Inflammatory macrophage treated with lipopolysaccharide for 4 hours (primary cell): ENCODE measurements around the gene CREBL2.
"Not testable (repeated sequence)": the region's sequence is repeated elsewhere in the genome, so short reads cannot be mapped to it uniquely, and the experiment has no call there.

Experiments
- DNase-seq: peaks from one replicate; pipeline ENCODE4 v3.0.0-alpha.2; 2020

CREBL2 gene

DNA sequence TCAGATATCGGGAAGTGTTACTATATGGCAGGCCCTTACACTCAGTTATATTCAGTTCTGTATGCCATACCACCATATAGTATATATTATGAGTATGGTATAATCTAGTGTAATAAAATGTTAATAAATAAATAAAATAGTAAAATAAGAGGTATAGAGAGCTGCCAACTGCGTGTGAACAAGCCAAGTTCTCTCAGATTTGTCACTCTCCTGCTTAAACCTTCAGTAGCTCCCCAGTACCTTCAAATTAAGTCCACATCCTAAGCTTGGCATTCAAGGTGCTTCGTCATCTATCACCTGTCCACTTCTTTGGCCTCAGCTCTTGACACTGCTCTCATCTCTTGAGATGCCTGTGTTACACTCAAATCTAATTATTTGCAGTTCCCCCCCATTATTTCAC, 12.8 kb upstream of the CREBL2 start:
- no peak for DNase-seq

DNA sequence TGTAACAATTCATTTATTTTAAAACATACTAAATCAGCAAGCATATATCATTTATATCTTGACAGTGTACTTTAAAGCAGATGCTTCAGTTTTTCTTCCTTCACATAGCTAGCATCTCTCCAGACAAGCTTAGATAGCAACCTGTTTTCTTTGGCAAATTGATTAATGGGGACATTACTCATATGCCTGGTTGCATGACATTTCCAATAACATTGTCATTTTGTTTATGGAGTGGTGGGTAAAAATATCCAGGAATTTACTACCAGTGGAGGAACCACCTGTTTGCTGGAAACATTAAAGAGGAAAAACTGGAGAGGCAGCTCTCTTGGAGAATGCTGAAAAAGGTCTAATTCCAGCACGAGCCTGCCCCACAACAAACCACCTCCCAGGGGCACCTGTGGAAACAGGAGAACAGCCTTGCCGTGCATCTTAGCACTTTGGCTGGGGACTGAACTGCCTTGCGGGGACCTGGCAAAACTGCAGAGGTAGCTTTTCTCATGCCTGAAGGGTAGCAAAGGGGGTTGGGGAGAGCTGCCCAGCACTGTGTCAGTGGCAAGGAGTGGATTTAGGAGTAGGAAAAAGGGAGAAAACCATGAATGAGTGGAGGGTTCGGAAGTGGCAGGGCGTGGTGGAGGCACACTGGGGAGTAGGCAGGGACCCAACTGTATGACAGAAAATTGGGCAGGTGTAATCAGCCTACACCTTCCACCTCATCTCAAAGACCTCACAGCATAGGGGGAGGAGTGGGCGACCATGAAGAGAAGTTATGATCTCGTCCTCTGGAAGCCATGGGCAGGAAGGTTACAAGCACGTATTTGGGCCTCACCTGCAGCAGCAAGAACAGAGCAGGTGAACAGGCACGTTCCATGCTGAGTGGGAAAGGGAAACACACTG, 11.7 kb upstream of the CREBL2 start:
- DNase-seq = no peak

DNA sequence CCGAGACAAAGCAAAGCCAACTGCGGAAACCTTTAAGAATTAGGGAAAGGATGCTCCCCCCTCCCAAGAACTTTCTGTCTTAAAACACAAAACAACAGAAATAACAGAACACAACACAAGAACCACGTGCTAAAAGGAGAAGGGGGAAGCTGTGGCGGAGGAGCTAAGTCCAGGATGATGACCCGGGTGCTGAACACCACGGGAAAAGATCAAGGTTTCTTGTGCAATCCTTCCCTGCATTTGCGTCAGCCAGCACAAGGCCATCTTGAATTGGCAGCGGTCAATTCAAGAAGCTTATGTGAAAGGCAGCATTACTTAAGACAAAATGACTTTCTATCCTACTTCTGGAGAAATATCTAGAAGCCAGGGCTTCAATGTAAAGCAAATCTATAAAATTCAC, 11.0 kb upstream of the CREBL2 start:
- DNase-seq = peak; percentile 92

DNA sequence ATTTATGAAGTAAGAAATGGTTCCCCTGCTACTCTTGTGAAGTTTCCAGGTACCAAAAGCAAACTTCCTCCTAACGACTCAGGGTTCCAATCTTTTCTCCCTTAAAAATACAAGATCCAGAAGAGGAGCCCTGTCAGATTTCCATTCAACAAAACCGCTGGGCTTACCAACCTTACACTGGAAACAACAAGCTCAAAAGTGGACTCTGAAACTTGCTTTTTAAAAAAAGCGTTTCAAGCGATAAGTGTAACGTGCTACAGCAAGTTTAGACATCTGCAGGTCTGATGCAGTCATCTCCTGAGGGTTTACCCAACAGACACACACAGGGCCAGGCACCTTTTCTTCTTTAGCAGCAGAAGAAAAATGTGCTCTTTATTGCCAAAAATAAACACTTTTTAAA, 6.9 kb upstream of the CREBL2 start:
- DNase-seq = no peak

DNA sequence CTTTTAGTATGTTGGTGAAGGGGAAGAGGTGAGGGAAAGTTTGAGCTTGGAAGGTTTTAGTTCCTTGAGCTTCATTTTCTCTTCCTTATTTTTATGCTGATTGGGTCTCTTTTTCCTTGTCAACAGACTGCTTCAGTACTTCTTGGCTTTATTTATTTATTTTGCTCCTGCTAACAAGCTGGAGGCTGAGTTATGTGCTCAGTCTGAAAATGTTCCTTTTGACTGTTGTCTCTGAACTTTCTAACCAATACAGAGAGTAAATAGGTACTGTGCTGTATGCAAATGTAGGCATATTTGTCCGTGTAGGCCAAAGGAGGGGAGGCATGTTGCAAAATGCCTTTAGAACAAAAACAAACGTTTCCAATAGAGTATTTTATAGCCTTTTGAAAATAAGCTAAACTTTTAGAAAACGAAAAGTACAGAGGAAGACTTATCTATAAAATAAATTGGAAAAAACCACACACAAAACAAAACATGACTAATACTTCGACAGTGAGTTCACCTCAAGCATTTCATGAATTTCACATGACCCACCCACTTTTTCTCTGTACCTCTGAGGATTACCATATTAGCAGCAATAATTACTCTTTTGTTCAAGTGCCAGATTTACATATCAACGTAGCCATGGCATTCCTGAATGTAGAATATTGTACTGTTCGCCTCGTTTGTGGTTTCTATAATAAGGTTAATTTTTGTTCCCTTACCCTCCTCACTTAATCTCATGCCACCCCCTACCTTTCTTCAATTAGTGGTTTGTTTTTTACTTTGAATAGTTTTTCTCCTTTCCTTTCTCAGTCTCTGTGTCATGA, 4.7 kb upstream of the CREBL2 start:
- DNase-seq = peak; percentile 79

DNA sequence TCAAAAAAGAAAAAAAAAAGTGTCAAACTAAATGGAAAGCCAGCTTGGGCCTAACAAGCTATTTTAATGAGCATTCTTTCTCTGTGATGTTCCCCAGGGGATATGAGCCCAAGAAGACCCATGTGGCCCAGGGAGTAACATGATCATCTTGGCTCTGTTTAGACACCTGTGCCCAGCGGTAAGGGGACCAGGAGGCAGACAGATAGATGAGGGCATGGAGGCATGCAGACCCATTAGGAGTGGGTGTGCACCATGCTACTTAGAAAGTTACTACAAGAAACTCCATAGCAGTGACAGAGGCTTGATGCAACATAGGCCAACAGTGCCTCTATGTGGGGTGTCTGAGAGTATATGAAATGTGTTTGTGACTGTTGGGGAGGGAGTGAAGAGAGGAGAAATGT, 3.1 kb upstream of the CREBL2 start:
- DNase-seq = no peak

DNA sequence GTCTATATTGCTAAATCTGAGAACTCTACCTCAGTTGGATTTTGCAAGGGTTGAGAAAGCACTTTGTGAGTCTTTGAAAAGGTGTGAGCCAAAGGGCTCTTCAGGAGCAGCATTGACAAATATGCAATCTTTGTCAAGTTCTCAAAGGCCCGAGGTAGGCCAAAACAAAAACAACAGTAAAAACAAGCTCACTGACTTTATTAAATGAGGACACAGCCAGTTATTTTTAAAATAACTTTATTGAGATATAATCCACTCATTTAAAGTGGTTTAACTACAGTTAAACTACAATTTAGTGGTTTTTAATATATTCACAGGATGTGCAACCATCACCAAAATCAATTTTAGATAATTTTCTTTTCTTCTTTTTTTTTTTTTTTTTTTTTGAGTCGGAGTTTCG, 2.0 kb upstream of the CREBL2 start:
- no peak for DNase-seq

DNA sequence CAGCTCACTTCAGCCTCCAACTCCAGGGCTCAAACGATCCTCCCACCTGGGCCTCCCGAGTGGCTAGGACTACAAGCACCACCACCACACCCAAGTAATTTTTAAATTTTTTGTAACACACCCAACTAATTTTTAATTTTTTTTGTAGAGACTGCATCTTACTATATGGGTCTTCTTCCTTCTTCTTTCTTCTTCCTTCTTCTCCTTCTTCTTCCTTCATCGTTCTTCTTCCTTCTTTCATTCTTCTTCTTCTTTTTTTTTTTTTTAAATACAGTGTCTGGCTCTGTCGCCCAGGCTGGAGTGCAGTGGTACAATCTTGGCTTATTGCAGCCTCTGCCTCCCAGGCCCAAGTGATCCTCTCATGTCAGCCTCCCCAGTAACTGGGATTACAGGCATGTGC, 965 bp upstream of the CREBL2 start:
- DNase-seq = no peak

DNA sequence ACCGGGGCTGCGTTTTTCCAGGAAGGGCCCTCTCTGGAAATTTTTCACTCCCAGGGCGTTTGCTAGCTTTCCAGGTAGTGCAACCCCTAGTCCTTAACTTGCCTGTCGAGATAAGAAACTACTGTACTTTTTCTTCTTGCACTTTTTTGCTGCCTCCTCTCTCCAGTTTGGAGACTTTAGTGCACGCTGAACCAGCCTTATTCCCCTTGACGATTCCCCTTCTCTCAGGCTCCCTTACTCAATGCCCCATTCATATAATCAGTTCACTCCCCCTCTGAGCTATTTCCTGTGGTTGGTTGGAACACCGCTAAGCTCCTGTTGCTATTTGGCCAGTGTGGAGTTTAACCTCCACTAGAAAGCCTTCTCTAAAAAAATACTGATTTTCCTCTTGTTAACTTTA, 682 bp downstream of the CREBL2 start:
- DNase-seq = peak; percentile 64

DNA sequence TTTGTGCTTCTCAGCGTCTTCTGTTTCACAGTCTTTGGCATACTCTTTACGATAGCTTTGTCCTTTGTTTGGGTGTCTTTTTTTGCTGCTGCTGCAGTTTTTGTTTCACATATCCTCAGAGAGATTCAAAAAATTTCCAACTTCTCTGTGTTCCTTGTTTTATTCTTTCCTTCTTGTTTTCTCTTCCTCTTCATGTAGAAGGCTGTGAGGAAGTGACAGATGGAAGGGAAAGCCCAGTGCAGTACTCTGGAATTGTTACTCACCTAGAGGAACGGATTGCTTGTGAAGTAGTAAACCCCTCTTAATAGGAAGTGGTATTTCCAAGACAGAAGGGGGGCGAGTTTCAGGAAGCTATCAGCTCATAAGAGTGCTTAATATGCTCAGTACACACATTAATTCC, 1.7 kb downstream of the CREBL2 start:
- peak; percentile 93 for DNase-seq

DNA sequence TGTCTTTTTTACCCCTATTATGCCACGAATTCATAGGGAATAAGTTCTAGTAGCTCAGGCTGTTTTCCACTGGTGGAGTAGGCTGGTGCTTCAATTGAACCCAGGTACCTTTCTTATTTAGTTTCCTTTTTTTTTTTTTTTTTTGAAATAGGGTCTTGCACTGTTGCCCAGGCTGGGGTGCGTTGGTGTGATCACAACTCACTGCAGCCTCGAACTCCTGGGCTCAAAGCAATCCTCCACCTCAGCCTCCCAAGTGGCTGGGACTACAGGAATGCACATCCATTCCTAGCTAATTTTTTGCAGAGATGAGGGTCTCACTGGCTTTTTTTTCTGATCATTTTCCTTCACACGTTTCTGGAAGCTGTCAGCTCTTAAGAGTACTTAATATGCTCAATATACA, 2.7 kb downstream of the CREBL2 start:
- DNase-seq = no peak

DNA sequence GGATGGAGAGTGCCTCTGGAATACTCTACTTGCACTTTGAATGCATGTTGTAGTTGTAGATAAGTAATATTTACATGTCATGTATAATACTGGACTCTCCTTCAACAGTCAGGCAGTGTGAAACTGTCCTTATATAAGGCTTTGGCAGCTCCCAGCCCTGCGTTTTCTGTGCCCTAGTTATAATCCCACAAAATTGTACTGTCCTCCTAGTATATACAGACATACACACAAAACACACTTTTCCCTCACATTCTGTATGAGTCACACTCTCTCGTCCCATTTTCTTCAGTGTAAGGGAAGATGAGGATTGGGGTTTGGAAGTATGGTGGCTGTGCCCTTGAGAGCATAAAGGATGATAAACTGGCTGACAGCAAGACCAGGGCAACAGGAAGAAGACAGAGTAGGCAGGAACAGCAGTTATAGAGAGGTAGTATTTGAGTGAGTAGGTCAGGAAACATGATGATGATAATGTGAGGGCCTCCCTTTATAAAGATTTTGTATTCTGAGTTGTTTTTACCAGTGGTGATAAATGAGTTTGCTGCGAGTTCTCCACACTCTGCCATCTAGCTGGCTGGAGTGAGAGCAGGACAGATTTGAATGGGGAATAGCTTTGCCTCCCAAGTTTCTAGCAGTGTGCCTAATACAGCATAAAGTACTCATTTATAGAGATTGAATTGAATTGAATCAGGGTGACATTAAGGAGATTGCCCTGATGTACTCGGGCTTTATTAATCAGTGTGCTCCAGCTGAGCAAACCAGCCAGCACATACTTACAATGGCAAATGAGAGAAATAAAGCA, 5.0 kb downstream of the CREBL2 start:
- no peak for DNase-seq

DNA sequence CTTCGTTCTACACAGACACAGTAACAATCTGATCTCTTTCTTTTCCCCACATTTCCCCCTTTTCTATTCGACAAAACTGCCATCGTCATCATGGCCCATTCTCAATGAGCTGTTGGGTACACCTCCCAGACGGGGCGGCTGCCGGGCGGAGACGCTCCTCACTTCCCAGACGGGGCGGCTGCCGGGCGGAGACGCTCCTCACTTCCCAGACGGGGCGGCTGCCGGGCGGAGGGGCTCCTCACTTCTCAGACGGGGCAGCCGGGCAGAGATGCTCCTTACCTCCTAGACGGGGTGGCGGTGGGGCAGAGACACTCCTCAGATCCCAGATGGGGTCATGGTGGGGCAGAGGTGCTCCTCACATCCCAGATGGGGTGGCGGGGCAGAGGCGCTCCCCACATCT, 6.4 kb downstream of the CREBL2 start:
- DNase-seq = not testable (repeated sequence)

DNA sequence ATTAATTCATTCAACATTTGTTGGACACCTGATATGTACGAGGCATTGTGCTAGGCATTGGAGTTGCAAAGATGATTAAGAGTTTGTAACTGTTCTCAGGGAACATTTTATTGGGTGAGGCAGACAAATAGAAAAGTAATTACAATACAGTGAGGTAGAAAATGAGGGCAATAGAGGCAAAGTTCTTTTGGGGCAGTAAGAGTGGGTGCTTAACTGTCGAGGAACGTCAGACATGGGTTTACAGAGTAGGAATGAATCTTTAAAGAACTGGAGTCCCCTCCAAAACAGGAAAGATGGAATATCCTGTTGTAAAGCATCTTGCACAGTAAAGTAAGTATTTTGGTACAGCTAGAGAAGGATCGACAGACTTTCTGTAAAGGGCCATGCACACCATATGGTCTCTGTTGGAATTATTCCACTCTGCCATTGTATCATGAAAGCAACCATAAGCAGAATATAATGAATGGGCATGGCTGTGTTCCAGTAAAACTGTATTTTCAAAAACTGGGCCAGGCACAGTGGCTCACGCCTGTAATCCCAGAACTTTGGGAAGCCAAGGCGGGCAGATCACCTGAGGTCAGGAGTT, 9.1 kb downstream of the CREBL2 start:
- no peak for DNase-seq

DNA sequence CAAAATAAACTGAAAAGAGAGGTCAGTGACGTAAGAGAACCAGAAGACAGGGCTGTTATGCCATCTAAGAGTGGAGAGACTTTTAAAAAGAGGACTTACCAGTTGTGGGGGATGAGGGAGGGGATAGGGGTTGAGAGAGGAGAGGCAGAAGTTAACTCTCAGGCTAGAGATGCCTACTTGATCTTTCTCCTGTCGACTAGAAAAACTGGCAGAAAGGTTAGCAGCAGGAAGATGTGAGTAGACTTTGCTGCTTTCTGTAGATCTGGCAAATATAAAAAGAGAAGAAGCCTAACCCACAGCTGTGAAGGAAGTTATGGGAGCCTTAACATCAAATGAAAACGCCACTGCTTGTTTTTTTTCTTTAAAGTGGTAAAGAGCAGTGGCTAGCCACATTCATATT, 10.7 kb downstream of the CREBL2 start:
- peak; percentile 13 for DNase-seq

DNA sequence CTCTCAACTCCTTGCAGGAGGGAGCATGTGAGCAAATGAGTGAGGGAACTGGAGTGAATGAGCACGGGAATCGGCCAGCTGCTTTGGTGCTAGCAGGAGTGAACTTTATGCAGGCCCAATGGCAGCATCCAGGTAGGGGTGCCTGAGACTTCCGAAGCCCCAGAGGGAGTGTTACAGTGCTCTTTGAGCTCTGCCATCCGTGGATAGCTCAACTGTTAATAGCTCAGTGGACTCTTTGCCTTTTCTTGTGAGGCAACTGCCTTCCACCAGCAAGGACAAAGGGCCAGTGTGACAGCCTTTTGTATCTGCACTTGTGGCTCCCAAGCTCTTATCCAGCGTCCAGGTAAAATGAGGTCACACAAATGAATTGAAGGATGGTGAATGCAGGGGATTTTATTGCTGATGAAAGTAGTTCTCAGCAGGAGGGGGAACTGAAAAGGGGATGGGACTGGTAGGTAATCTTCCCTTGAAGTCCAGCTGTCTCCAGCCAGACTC, 12.9 kb downstream of the CREBL2 start:
- no peak for DNase-seq

DNA sequence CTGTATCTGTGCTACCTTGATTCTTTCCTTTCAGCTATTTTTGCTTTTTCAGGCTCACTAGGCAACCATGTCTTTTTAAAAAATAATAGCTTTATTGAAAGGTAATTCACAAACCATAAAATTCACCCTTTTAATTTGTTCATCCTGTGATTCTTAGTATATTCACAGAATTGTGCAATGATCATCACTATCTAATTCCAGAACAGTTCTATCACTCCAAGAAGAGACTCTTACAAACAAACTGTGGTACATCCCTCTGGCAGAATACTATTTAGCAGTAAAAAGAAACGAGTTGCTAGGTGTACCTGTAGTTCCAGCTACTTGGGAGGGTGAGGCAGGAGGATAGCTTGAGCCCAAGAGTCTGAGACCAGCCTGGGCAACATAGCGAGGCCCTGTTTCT, 14.8 kb downstream of the CREBL2 start:
- no peak for DNase-seq

DNA sequence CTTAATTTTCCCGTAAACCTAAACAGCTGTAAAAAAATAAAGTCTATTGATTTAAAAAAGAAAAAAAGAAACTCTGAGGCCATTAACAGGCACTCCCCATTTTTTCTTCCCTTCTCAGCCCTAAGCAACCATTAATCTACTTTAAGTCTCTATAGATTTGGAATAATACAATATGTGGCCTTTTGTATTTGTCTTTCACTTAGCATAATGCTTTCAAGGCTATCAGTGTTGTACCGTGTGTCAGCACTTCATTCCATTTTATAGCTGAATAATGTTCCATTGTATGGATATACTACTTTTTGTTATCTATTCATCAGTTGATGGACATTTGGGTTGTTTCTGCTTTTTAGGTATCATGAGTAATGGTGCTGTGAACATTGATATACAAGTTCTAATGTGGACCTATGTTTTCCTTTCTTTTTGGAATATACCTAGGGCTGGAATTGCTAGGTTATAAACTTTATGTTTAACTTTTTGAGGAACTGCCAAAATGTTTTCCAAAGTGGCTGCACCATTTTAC, 15.7 kb downstream of the CREBL2 start:
- no peak for DNase-seq

DNA sequence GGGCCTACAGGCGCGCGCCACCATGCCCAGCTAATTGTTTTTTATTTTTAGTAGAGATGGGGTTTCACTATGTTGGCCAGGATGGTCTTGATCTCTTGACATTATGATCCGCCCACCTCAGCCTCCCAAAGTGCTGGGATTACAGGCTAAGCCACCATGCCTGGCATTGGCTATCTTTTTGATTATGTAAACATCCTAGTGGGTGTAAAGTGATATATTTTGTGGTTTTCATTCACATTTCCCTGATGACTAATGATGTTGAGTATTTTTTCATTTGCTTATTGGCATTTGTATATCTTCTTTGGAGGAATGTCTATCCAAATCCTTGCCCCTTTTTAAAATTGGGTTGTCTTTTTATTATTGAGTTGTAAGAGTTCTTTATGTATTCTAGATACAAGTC, 16.3 kb downstream of the CREBL2 start:
- peak; percentile 15 for DNase-seq

DNA sequence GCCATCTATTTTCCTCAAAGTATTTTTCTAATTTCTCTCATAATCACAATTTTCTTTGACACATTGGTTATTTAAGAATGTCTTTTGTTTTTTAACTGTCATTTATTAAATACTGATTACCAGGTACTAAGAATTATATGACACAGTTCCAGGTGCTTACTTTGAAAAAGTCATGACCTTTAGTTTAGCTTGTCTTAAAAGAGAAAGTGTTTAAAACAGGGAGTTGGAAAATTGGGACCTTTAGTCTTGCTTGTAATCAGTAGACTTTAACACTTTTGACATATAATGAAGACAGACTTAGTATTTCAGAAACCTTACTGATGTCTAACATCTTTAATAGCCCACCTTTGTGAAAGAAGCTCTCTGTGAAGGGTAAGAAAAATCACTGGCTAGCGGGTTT, 19.2 kb downstream of the CREBL2 start:
- DNase-seq = no peak

DNA sequence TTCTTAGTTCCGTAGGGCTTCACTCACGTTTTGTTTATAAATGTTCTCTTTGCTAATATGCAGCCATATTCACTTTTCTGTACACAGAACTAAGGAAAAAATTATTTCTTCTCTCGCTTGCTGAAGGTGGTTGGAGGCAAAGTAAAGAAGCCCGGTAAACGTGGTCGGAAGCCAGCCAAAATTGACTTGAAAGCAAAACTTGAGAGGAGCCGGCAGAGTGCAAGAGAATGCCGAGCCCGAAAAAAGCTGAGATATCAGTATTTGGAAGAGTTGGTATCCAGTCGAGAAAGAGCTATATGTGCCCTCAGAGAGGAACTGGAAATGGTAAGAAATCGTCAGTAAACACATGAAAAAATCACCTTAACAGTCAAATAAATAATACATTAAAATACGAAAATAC, 24.0 kb downstream of the CREBL2 start:
- DNase-seq = no peak

DNA sequence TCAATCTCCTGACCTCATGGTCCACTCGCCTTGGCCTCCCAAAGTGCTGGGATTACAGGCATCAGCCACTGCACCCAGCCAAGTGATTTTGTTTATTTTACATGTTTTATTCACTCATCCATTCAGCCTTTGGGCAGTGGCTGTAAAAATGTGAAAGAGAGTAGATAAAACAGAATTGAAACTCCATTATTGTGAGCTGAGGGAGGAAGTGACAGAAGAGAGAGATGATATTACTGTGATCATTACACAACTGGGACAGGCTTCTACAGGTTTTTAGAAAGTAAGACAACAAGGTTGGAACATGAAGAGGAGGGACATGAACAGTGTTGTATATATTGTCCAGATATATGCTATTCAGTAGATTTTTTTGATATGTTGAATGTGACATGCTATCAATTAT, 25.0 kb downstream of the CREBL2 start:
- peak; percentile 42 for DNase-seq

DNA sequence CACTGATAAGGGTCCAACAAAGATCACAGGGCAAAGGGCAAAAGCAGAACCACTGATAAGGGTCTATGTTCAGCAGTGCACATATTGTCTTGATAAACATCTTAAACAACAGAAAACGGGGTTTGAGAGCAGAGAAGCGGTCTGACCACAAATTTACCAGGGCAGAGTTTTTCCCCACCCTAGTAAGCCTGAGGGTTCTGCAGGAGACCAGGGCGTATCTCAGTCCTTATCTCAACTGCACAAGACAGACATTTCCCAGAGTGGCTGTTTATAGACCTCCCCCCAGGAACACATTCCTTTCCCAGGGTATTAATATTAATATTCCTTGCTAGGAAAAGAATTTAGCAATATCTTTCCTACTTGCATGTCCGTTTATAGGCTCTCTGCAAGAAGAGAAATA, 28.3 kb downstream of the CREBL2 start:
- not testable (repeated sequence) for DNase-seq
